Activated CD8-positive, alpha-beta memory T cell treated with anti-CD3 and anti-CD28 coated beads, Interleukin-2, amount 50 U/mL, for 1 hour (primary cell): Measurements from ENCODE around the gene CYB5R3.
A peak's percentile ranks its signal among the peaks of the same experiment; 100 is the strongest.
"Not testable (repeated sequence)": the region's sequence is repeated elsewhere in the genome, so short reads cannot be mapped to it uniquely, and the experiment has no call there.

Experiments used
- DNase-seq: peaks from one replicate; pipeline ENCODE4 v3.0.0-alpha.2; 2020; ENCODE audit errors: extremely low read depth

The CYB5R3 gene

GRCh38 chr22:42678894-42679293, 29.7 kb upstream of the CYB5R3 start:
- no peak for DNase-seq

- DNase-seq, result not testable (repeated sequence)
Observed at GRCh38 chr22:42677936-42678335, 28.7 kb upstream of the CYB5R3 start.

- DNase-seq, result no peak
Observed at GRCh38 chr22:42676059-42676607, 26.9 kb upstream of the CYB5R3 start.

GRCh38 chr22:42673898-42674401, 24.8 kb upstream of the CYB5R3 start:
- DNase-seq, result no peak

- DNase-seq, result not testable (repeated sequence)
Observed at GRCh38 chr22:42673071-42673470, 23.9 kb upstream of the CYB5R3 start.

GRCh38 chr22:42670921-42671709, 21.9 kb upstream of the CYB5R3 start:
- no peak for DNase-seq

- DNase-seq, result no peak
Observed at GRCh38 chr22:42670046-42670445, 20.9 kb upstream of the CYB5R3 start.

GRCh38 chr22:42666393-42666792, 17.2 kb upstream of the CYB5R3 start:
- DNase-seq, result not testable (repeated sequence)

GRCh38 chr22:42664976-42665831, 16.0 kb upstream of the CYB5R3 start:
- DNase-seq, result no peak

- DNase-seq, result peak; percentile 36
Observed at GRCh38 chr22:42661985-42662831, 13.0 kb upstream of the CYB5R3 start.

- no peak for DNase-seq
Observed at GRCh38 chr22:42656578-42656977, 7.4 kb upstream of the CYB5R3 start.

GRCh38 chr22:42655693-42656092, 6.5 kb upstream of the CYB5R3 start:
- DNase-seq, result no peak

- DNase-seq, result no peak
Observed at GRCh38 chr22:42654436-42655073, 5.4 kb upstream of the CYB5R3 start.

GRCh38 chr22:42653999-42654398, 4.8 kb upstream of the CYB5R3 start:
- no peak for DNase-seq

GRCh38 chr22:42651134-42651533, 1.9 kb upstream of the CYB5R3 start:
- DNase-seq, result no peak

- no peak for DNase-seq
Observed at GRCh38 chr22:42648368-42649245, 585 bp downstream of the CYB5R3 start.

- DNase-seq, result no peak
Observed at GRCh38 chr22:42648017-42648367, 1.2 kb downstream of the CYB5R3 start.

- no peak for DNase-seq
Observed at GRCh38 chr22:42646569-42647525, 2.3 kb downstream of the CYB5R3 start.
